BJ (cell line): Measurements from ENCODE around the gene CDCP2. TPM values are rescaled to one million over a fixed set of nuclear protein-coding genes. Genes with fewer than 3 reads are reported as not detected.

Experiments
- CTCF ChIA-PET: fragments of 350-600 bp; formaldehyde crosslinking; extraction: SDS; loops from one replicate; lab custom pipeline; 2021; ENCODE audit warnings: antibody characterized with exemption, inconsistent platforms; lab: Yijun Ruan, JAX
- POLR2A ChIA-PET: fragments of 300-600 bp; sonication (Branson Sonifier 250); formaldehyde crosslinking; extraction: SDS; loops from one replicate; lab custom pipeline; 2021; ENCODE audit warnings: antibody characterized with exemption; lab: Charles Lee
- DNase-seq: peaks from one replicate; pipeline ENCODE4 v3.0.0-alpha.2; 2011; ENCODE audit warnings: low read depth
- H3K27me3 ChIP-seq: 2 replicates; pipeline ENCODE4 v1.6.0; 2011; ENCODE audit warnings: low read length; ENCODE audit not compliant: control insufficient read depth, insufficient read depth
- H3K36me3 ChIP-seq: 2 replicates; pipeline ENCODE4 v1.5.1; 2011; ENCODE audit warnings: low read length; ENCODE audit not compliant: control insufficient read depth, insufficient read depth
- H3K4me3 ChIP-seq: 2 replicates; pipeline ENCODE4 v1.5.1; 2011; ENCODE audit warnings: low read depth, mild to moderate bottlenecking, control low read depth, low read length
- polyA plus RNA-seq: library from polyadenylated mRNA; depleted of rRNA; stranded (reverse); fragments of >200 nt; gene quantifications from 2 replicates; pipeline ENCODE4 v1.2.3, GENCODE V29; 2011
- TF ChIP-seq, protein P1 (sequence below): IDR thresholded peaks from 2 replicates; pipeline ENCODE4 v1.5.1; 2011; ENCODE audit warnings: low read depth, mild to moderate bottlenecking, control low read depth, inconsistent platforms, low read length, moderate library complexity; ENCODE audit not compliant: insufficient read depth

Gene CDCP2
- polyA plus RNA-seq, 1 experiment, result not detected

DNA sequence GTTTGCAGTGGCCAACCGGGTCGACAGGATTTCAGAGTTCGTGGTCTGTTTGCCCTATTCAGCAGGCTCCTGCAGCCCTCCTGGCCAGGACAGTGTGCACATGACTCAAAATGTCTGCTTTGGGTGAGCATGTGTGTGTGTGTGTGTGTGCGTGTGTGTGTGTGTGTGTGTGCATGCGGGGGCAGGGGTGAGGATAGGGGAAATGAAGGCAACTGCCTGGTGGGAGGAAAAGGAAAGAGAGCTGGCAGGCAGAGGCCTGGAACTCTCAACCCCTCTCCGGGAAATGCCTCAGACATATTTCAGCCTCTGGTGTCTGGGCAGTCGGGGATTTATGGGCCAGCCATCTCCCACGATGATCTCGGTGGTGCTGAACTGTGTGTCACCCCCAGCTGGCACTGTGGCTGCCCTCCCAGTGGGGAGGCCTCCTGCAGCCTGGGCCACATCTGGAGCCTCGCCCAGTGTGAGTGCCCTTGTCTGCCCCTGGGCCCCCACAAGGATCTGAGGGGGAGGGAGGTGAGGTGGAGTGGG lies 15.2 kb downstream of the CDCP2 start:
- TF ChIP-seq, protein P1, sequence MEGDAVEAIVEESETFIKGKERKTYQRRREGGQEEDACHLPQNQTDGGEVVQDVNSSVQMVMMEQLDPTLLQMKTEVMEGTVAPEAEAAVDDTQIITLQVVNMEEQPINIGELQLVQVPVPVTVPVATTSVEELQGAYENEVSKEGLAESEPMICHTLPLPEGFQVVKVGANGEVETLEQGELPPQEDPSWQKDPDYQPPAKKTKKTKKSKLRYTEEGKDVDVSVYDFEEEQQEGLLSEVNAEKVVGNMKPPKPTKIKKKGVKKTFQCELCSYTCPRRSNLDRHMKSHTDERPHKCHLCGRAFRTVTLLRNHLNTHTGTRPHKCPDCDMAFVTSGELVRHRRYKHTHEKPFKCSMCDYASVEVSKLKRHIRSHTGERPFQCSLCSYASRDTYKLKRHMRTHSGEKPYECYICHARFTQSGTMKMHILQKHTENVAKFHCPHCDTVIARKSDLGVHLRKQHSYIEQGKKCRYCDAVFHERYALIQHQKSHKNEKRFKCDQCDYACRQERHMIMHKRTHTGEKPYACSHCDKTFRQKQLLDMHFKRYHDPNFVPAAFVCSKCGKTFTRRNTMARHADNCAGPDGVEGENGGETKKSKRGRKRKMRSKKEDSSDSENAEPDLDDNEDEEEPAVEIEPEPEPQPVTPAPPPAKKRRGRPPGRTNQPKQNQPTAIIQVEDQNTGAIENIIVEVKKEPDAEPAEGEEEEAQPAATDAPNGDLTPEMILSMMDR, result no peak
- CTCF ChIA-PET, result interaction anchor here (1.5 to 1.7 kb wide), 4 partner anchors 12 to 16 kb away, joined by 4 to 5 read pairs (median 5); no protein-coding TSS in a partner anchor
- peak; percentile 4 for DNase-seq
- H3K27me3 ChIP-seq, result peaks cover 2% of the 10 kb centered on the region; the same call in 1 of the 2 replicates
- no peak overlapping the region for H3K4me3 ChIP-seq
- H3K36me3 ChIP-seq, result no peaks in the 10 kb centered on the region
- POLR2A ChIA-PET, result interaction anchor here (0.6 kb wide), 2 partner anchors 12 to 136 kb away, joined by 3 read pairs; no protein-coding TSS in a partner anchor

DNA sequence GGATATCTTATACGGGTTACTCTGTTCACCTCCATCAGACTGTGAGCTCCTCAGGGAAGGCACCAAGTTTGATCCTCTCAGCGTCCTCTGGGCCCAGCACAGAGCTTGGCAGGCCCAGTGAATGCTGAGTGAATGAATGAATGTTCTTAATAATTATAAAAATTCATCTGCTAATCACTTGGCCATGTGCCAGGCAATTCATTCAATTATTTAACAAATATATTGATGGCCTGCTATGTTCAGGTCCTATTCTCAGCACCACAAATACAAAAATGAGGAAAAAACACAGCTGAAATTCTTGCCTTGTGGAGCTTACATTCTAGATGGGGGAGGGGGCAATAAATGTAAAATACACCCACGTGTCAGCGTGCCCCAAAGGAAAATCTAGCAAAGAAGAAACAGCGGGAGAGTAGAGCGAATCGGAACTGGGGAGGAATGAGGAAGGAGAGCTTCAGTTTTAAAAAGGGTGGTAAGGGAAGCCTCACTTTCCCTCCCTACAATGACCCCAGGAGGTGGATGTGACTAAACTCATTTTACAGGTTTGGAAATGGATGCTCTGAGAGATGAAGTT lies 15.8 kb downstream of the CDCP2 start:
- ChIA-PET POLR2A (no interaction called here), CTCF (interaction anchor here (1.5 to 1.7 kb wide), 3 partner anchors 11 to 16 kb away, joined by 5 read pairs; no protein-coding TSS in a partner anchor)
- H3K4me3 ChIP-seq, result no peak overlapping the region
- DNase-seq, result no peak
- TF ChIP-seq, protein P1, result no peak
- peaks cover 2% of the 10 kb centered on the region; the same call in 1 of the 2 replicates for H3K27me3 ChIP-seq
- H3K36me3 ChIP-seq, result no peaks in the 10 kb centered on the region

DNA sequence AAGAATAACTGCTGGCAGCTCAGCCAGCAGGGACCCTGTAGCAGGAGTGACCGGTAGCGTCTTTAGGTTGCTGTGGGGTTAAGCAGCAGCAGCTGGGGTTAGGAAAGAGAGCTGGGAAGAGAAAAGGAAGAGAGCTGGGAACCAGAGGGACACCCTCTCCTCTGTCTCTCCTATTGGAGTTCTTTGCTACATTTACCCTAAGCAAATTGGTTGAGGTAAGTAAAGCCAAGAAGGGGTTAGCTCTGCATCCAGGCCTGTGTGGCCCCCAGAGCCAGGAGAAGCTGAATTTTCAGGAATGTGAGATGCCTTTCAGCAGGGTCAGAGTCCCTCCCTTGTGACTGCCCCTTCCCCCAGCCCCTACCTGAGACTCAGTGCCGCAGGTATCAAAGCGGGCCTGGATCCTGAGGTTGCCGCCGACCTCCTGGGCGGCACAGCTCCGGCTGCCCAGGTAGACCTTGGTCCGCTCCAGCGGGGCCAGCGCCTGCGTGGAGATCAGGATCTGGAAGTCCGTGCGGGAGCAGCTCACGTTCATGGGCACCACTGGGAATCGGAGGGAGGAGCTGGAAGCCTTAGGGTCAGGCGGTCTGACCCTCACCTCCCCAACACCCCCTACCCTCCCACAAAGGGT lies 16.4 kb downstream of the CDCP2 start:
- Histone ChIP-seq H3K36me3 (no peaks in the 10 kb centered on the region), H3K4me3 (no peak overlapping the region), H3K27me3 (peaks cover 2% of the 10 kb centered on the region; the same call in 1 of the 2 replicates)
- DNase-seq, result no peak
- ChIA-PET POLR2A (no interaction called here), CTCF (interaction anchor here (1.5 to 1.6 kb wide), 2 partner anchors 10 to 14 kb away, joined by 5 read pairs; no protein-coding TSS in a partner anchor)
- TF ChIP-seq, protein P1, result no peak

DNA sequence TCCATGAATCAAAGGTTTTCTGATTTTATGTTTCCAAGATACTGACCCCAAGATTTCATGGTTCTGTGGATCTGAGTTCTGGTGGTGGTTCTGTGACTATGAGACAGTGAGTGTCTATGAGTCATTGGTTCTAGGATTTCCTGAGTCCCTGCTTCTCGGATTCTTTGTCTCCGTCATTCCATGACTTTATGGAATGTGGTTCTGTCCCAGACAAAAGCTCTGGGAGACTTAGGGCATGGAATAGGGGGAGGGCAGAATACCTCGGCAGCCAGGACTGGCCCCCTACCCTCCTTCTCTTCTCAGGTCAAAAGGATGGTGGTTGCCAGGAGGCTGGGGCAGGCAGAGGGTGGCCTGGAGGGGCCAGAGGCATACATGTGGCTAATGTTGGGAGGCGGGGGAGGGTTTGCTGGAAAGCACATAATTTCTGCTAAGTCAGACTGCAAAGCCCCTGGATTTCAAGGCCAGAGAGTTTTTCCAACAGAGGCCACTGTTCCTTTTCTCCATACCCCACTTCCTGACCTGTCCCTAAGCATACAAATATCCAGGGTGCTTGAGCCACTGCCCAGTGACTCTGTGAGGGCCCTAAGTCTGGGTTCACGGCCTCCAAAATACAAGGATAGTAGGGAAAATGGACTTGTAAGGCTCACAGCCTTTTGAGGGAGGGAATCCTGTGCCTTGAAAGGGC lies 17.2 kb downstream of the CDCP2 start:
- H3K27me3 ChIP-seq, result 0 out of 2 replicates have a peak, but pooled peaks cover 2% of the 10 kb centered on the region
- no peak overlapping the region for H3K4me3 ChIP-seq
- H3K36me3 ChIP-seq, result no peaks in the 10 kb centered on the region
- no peak for DNase-seq
- TF ChIP-seq, protein P1, result no peak
- POLR2A ChIA-PET, result no interaction called here
- CTCF ChIA-PET, result no interaction called here
